Lower leg skin (tissue), 4 donors: ENCODE measurements around the gene NPC1. TPM values are rescaled to one million over a fixed set of nuclear protein-coding genes. Genes with fewer than 3 reads are reported as not detected.

Experiments used
- DNase-seq, 2 donors: peaks; one replicate each; pipeline ENCODE4 v3.0.0-alpha.2; 2019; ENCODE audit warnings: low spot score in 2 of 2
- H3K4me3 ChIP-seq: fragments of 200-600 bp; sonication (generic); 2 replicates; pipeline ENCODE4 v1.5.1; 2017; ENCODE audit warnings: mild to moderate bottlenecking, low read depth; ENCODE audit not compliant: poor library complexity, severe bottlenecking
- POLR2A ChIP-seq, 2 donors: fragments of 450-650 bp; IDR thresholded peaks; one replicate each; pipeline ENCODE4 v1.6.1; 2016 to 2017; ENCODE audit warnings: antibody characterized with exemption in 2 of 2, mild to moderate bottlenecking in 1 of 2, moderate library complexity in 1 of 2
- WGBS, 2 donors: methylation state at CpG; one replicate each; pipeline ENCODE4 v1.1.5; 2018; 5-methylcytosine and 5-hydroxymethylcytosine counted together
- intact Hi-C: fragments of 100-400 bp; cut with DNase I; formaldehyde crosslinking; loops from one replicate; pipeline ENCODE4 v1.15.0; 2023; ENCODE audit warnings: low total_unique reads
- total RNA-seq, 4 donors: library from RNA; depleted of rRNA; stranded (reverse); fragments of >200 nt; gene quantifications; one replicate each; pipeline ENCODE4 v1.1.0, GENCODE V29; 2016
- TF ChIP-seq, protein P1 (sequence below), 3 donors: fragments of 450-650 bp; IDR thresholded peaks; one replicate each; pipeline ENCODE4 v1.5.1; 2016; ENCODE audit warnings: antibody characterized with exemption in 3 of 3, mild to moderate bottlenecking in 3 of 3, moderate library complexity in 2 of 3

NPC1 gene
- total RNA-seq, 4 donors from 2014 or later, result 75.1 to 114 (median 100) TPM

DNA sequence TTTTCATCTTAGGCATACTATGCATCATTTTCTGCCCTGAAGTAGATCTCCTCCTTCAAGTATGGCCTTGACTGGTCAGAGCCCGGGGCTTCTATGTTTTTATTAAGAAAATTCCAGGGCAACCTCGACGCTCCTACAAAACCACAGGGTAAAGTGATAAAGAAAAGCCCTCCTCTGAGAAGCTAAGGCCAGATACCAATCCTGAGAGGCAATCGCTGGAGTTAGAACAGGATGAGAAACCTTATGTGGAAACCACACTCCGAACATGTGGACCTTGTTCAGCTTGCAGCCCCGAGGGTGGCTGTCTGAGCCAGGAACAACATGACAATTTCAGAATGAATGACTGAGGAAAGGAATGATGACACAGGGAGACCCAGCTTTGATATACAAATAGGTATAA is 47.4 kb downstream of the NPC1 start:
- no peak for DNase-seq
- H3K4me3 ChIP-seq, result no peak overlapping the region
- intact Hi-C loops, result loop anchor here (10.0 kb wide), 1 partner anchor 46 kb away; the partner anchor contains the start of gene NPC1
- 63 to 71% methylated on average over 6 of the region's 6 CpGs for WGBS, 2 donors
- TF ChIP-seq, protein P1, sequence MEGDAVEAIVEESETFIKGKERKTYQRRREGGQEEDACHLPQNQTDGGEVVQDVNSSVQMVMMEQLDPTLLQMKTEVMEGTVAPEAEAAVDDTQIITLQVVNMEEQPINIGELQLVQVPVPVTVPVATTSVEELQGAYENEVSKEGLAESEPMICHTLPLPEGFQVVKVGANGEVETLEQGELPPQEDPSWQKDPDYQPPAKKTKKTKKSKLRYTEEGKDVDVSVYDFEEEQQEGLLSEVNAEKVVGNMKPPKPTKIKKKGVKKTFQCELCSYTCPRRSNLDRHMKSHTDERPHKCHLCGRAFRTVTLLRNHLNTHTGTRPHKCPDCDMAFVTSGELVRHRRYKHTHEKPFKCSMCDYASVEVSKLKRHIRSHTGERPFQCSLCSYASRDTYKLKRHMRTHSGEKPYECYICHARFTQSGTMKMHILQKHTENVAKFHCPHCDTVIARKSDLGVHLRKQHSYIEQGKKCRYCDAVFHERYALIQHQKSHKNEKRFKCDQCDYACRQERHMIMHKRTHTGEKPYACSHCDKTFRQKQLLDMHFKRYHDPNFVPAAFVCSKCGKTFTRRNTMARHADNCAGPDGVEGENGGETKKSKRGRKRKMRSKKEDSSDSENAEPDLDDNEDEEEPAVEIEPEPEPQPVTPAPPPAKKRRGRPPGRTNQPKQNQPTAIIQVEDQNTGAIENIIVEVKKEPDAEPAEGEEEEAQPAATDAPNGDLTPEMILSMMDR (IDR thresholded peaks at IDR 0.05), result no peak
- no peak for TF ChIP-seq POLR2A (IDR thresholded peaks at IDR 0.05)

DNA sequence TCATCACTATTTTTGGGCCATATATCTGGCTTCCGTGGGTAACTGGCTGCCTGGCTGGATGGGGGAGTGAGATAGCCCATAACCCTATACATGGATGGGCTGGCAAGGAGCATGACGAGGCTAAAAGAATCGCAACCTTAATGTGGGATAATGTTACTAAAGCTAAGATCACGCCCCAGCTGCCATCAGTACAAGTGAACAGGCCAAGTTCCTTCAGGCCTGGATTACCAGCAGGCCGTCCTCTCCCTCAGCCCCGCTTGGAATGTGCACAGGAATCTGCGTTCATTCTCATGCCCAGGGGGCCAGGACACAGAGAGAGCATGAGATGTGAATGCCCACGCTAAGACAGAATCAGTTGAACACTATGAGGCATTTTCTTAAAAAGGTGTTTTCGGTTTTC is 48.3 kb downstream of the NPC1 start:
- DNase-seq, result no peak
- WGBS, 2 donors, result 88 to 94% methylated on average over 9 of the region's 9 CpGs
- H3K4me3 ChIP-seq, result no peak overlapping the region
- TF ChIP-seq POLR2A (IDR thresholded peaks at IDR 0.05), result no peak
- TF ChIP-seq, protein P1 (IDR thresholded peaks at IDR 0.05), result no peak
- intact Hi-C loops, result loop anchor here (10.0 kb wide), 1 partner anchor 47 kb away; the partner anchor contains the start of gene NPC1

DNA sequence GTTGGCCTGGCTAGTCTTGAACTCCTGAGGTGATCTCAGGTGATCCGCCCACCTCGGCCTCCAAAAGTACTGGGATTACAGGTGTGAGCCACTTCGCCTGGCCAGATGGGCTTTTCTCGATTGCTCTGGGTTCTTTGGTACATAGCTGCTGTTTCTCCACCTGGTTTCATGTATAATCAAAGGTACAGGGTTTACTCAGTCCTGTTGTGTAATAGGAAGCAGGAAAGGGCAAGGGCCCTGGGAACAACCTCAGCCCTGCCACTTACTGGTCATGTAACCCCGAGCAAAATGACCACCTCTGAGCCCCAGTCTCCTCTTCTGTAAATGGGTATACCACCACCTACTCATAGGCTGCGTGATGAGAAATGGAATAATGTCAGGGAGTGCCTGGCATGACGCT is 49.0 kb downstream of the NPC1 start:
- DNase-seq, result no peak
- 94 to 96% methylated on average over 7 of the region's 7 CpGs for WGBS, 2 donors
- no peak overlapping the region for H3K4me3 ChIP-seq
- no peak for TF ChIP-seq POLR2A (IDR thresholded peaks at IDR 0.05)
- TF ChIP-seq, protein P1 (IDR thresholded peaks at IDR 0.05), result no peak
- intact Hi-C loops, result loop anchor here (10.0 kb wide), 1 partner anchor 48 kb away; the partner anchor contains the start of gene NPC1

DNA sequence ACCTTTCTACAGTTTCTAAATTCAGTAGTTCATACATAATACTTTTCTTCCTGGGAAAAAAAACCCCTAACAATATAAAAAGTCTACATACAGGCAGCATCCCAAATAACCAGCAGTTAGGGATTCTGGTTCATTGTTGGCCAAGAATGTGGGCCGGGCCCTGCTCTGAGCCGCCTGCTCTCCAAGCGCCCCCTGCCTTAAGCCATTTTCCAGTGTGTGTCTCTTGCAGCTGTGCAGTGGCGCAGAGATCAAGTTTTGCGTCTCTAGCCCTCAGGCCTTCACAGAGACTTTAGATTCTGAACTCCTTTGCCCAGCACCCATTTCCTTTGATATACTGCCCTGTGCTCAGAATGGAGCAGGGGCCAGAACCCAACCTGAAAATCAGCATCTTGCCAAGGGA is 50.1 kb downstream of the NPC1 start:
- intact Hi-C loops, result loop anchor here (10.0 kb wide), 1 partner anchor 49 kb away; the partner anchor contains the start of gene NPC1
- WGBS, 2 donors, result 60 to 67% methylated on average over 5 of the region's 5 CpGs
- H3K4me3 ChIP-seq, result no peak overlapping the region
- no peak for DNase-seq
- TF ChIP-seq, protein P1 (IDR thresholded peaks at IDR 0.05), result no peak
- no peak for TF ChIP-seq POLR2A (IDR thresholded peaks at IDR 0.05)

DNA sequence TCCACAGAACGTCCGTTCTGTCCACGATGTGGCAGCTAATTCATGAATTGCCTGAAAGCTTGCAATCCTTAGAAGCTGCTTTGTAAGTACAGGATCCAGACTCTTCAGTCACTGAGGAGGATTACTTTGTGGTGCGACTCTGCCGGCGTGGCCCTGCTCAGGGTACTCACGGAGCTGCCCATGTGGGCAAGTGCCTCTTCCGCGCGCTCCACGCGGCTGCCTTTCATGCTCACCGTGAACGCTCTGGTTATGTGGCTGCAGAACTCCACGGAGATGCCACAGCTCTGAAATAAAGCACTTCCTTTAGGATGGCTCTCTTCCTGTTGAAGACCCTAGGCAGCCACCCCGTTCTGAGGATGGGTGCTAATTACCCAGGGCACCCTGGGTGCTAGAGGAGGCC is 52.0 kb downstream of the NPC1 start:
- 95 to 98% methylated on average over 16 of the region's 16 CpGs for WGBS, 2 donors
- no peak for DNase-seq
- H3K4me3 ChIP-seq, result no peak overlapping the region
- TF ChIP-seq, protein P1 (IDR thresholded peaks at IDR 0.05), result no peak
- TF ChIP-seq POLR2A (IDR thresholded peaks at IDR 0.05), result no peak
- intact Hi-C loops, result loop anchor here (10.0 kb wide), 1 partner anchor 51 kb away; the partner anchor contains the start of gene NPC1

DNA sequence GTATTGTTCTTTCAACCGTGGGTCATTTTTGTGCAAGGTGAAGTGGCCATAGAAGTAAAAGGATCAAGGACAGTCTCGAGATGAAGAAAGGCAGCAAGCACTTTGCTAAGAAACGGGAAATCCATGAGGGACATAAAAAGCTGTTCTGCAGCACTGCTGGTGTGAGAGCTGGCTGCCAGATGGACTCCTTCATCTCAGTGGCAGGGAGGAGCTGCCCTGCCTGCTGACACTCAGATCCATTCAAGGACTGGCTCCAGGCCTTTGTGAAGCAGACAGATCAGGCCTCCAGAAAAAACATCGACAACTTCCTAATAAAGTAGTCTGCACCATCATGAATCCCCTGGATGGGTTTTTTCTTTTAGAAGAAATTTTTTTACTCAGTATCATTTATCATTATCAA is 53.5 kb downstream of the NPC1 start:
- no peak overlapping the region for H3K4me3 ChIP-seq
- DNase-seq, result no peak
- TF ChIP-seq, protein P1 (IDR thresholded peaks at IDR 0.05), result no peak
- no peak for TF ChIP-seq POLR2A (IDR thresholded peaks at IDR 0.05)
- 68 to 75% methylated on average over 4 of the region's 4 CpGs for WGBS, 2 donors
- intact Hi-C loops, result loop anchor here (10.0 kb wide), 1 partner anchor 52 kb away; the partner anchor contains the start of gene NPC1
